Ovary (tissue), 3 donors: ENCODE results near the gene UBR4.

Experiments
- CTCF ChIP-seq, 3 donors: fragments of 450-650 bp in 2 of 3; fragments of 200-600 bp in 1 of 3; IDR thresholded peaks; one replicate each; pipeline versions ENCODE4 v1.5.1 to v1.8.0; 2016 to 2022; ENCODE audit warnings: antibody characterized with exemption in 3 of 3, mild to moderate bottlenecking in 1 of 3
- EP300 ChIP-seq: sonication (generic); formaldehyde crosslinking; IDR thresholded peaks from one replicate; pipeline ENCODE4 v1.6.1; 2017; ENCODE audit warnings: antibody characterized with exemption
- POLR2A ChIP-seq: fragments of 450-650 bp; IDR thresholded peaks from one replicate; pipeline ENCODE4 v1.6.1; 2017; ENCODE audit warnings: antibody characterized with exemption, mild to moderate bottlenecking, moderate library complexity
- donor health status: DM: no; HTN: no; CAD: no.

GRCh38 chr1:19203440-19203839 is 6.6 kb downstream of the UBR4 start:
- TF ChIP-seq CTCF (IDR thresholded peaks at IDR 0.05) (no peak), EP300 (no peak), POLR2A (no peak)
